DOHH2 (cell line): Measurements from ENCODE around the gene SV2C.

Source experiments
- CTCF ChIP-seq: fragments of 200-600 bp; sonication (generic); IDR thresholded peaks from one replicate; pipeline ENCODE4 v1.5.1; 2014; ENCODE audit warnings: antibody characterized with exemption, mild to moderate bottlenecking, low read depth, low read length; ENCODE audit not compliant: poor library complexity, severe bottlenecking
- EZH2phosphoT487 ChIP-seq: fragments of 200-600 bp; sonication (generic); IDR thresholded peaks from 2 replicates; pipeline ENCODE4 v1.6.1; 2017; ENCODE audit warnings: borderline replicate concordance, mild to moderate bottlenecking, antibody characterized with exemption, low read length, moderate library complexity, mixed read lengths

GRCh38 chr5:76384189-76384588 is 301.0 kb downstream of the SV2C start:
- no peak for TF ChIP-seq CTCF
- no peak for TF ChIP-seq EZH2phosphoT487
